HCT116 (cell line): ENCODE measurements around the gene COMMD9. TPM values are rescaled to one million over a fixed set of nuclear protein-coding genes. Genes with fewer than 3 reads are reported as not detected.

Experiments used
- ATAC-seq: fragments of 200-7000 bp; cut with Tn5 transposase; 2 replicates; pipeline ENCODE4 v1.9.1; 2020; ENCODE audit warnings: mild to moderate bottlenecking, moderate library complexity
- BruUV-seq: library from RNA; stranded (reverse); fragments of 400-500 nt; replicated peaks from 2 replicates; lab custom pipeline; 2021; lab: Mats Ljungman, UMichigan
- CTCF ChIA-PET: fragments of 300-600 bp; sonication (Branson Sonifier 250); formaldehyde crosslinking; loops from one replicate; lab custom pipeline; 2021; ENCODE audit warnings: antibody characterized with exemption; lab: Charles Lee
- POLR2A ChIA-PET: fragments of 300-600, 350-600 bp; sonication (Branson Sonifier 250); formaldehyde crosslinking; loops from one replicate; lab custom pipeline; 2021; ENCODE audit warnings: antibody characterized with exemption; lab: Charles Lee
- RAD21 ChIA-PET, 2 experiments: fragments of 300-600 bp; sonication (Branson Sonifier 250); formaldehyde crosslinking; loops; one replicate each; lab custom pipeline; 2023; ENCODE audit warnings: low total read pairs in 2 of 2; ENCODE audit not compliant: uncharacterized antibody in 2 of 2, unreplicated experiment in 2 of 2, low non-redundant PET in 1 of 2; lab: Charles Lee
- DNase-seq: peaks from one replicate; pipeline ENCODE4 v3.0.0-alpha.2; 2010; ENCODE audit warnings: low read depth, low spot score
- H2AFZ ChIP-seq: fragments of 200-600 bp; shearing (Covaris generic), sonication (generic); 2 replicates; pipeline ENCODE4 v1.6.1; 2017; ENCODE audit warnings: low read depth, mixed run types, mixed read lengths, antibody characterized with exemption, low read length; ENCODE audit not compliant: poor library complexity, severe bottlenecking
- H3K27ac ChIP-seq: 2 replicates; pipeline ENCODE4 v1.5.1; 2012; ENCODE audit warnings: low read depth, low read length
- H3K27me3 ChIP-seq: fragments of 200-600 bp; sonication (generic); 2 replicates; pipeline ENCODE4 v1.6.1; 2016; ENCODE audit warnings: mixed run types, low read length, mixed read lengths; ENCODE audit not compliant: insufficient read depth
- H3K36me3 ChIP-seq, 2 experiments: fragments of 200-500 bp in 1 of 2; fragments of 200-600 bp in 1 of 2; sonication (Bioruptor generic) in 1 of 2; sonication (generic) in 1 of 2; 2 replicates each; pipeline versions ENCODE4 v1.5.1 to v1.6.1; 2014 to 2016; ENCODE audit warnings: low read length in 2 of 2, inconsistent platforms in 1 of 2, mixed read lengths in 1 of 2, mixed run types in 1 of 2; ENCODE audit not compliant: insufficient read depth in 2 of 2, control insufficient read depth in 1 of 2
- H3K4me1 ChIP-seq, 2 experiments: fragments of 200-600 bp in 1 of 2; sonication (generic) in 1 of 2; 2 replicates each; pipeline versions ENCODE4 v1.5.1 to v1.6.1; 2012 to 2017; ENCODE audit warnings: low read length in 2 of 2, inconsistent platforms in 1 of 2, mild to moderate bottlenecking in 1 of 2, mixed read lengths in 1 of 2, mixed run types in 1 of 2, moderate library complexity in 1 of 2; ENCODE audit not compliant: insufficient read depth in 2 of 2, control insufficient read depth in 1 of 2
- H3K4me2 ChIP-seq: fragments of 200-600 bp; sonication (generic); 2 replicates; pipeline ENCODE4 v1.6.1; 2017; ENCODE audit warnings: mixed run types, low read length, mixed read lengths
- H3K4me3 ChIP-seq, 2 experiments: fragments of 200-600 bp in 1 of 2; sonication (generic) in 1 of 2; replicated peaks in 1 of 2; 2 replicates each; pipeline ENCODE4 v1.5.1; 2011 to 2016; ENCODE audit warnings: low read length in 2 of 2, control low read depth in 1 of 2, low read depth in 1 of 2, mild to moderate bottlenecking in 1 of 2, mixed read lengths in 1 of 2, mixed run types in 1 of 2
- H3K79me2 ChIP-seq: fragments of 200-600 bp; sonication (generic); 2 replicates; pipeline ENCODE4 v1.6.1; 2017; ENCODE audit warnings: mild to moderate bottlenecking, mixed run types, low read length, moderate library complexity, mixed read lengths; ENCODE audit not compliant: insufficient read depth
- H3K9ac ChIP-seq: fragments of 200-600 bp; sonication (generic); 2 replicates; pipeline ENCODE4 v1.6.1; 2016; ENCODE audit warnings: low read length, mixed read lengths
- H3K9me2 ChIP-seq: fragments of 200-600 bp; sonication (generic), shearing (Covaris generic); 2 replicates; pipeline ENCODE4 v1.6.1; 2017; ENCODE audit warnings: mixed run types, mild to moderate bottlenecking, moderate library complexity; ENCODE audit not compliant: insufficient read depth
- H3K9me3 ChIP-seq, 2 experiments: fragments of 200-500 bp in 1 of 2; fragments of 200-600 bp in 1 of 2; sonication (Bioruptor generic) in 1 of 2; sonication (generic) in 1 of 2; 2 replicates each; pipeline ENCODE4 v1.6.1; 2014 to 2017; ENCODE audit warnings: low read length in 2 of 2, mixed read lengths in 2 of 2, inconsistent platforms in 1 of 2, low read depth in 1 of 2, mild to moderate bottlenecking in 1 of 2, mixed run types in 1 of 2, moderate library complexity in 1 of 2; ENCODE audit not compliant: control insufficient read depth in 1 of 2, insufficient read depth in 1 of 2
- H4K20me1 ChIP-seq: fragments of 200-600 bp; sonication (generic), shearing (Covaris generic); 2 replicates; pipeline ENCODE4 v1.6.1; 2017; ENCODE audit warnings: mixed run types, mild to moderate bottlenecking, moderate library complexity; ENCODE audit not compliant: insufficient read depth
- CTCF ChIP-seq, 3 experiments: fragments of 200-600 bp in 1 of 3; sonication (generic) in 1 of 3; IDR thresholded peaks in 2 of 3; conservative IDR thresholded peaks in 1 of 3; 2 replicates each; pipeline ENCODE4 v1.5.1; 2012 to 2017; ENCODE audit warnings: low read depth in 2 of 3, low read length in 2 of 3, antibody characterized with exemption in 1 of 3, borderline replicate concordance in 1 of 3, control low read depth in 1 of 3, mild to moderate bottlenecking in 1 of 3, mixed read lengths in 1 of 3, mixed run types in 1 of 3, moderate library complexity in 1 of 3; ENCODE audit not compliant: insufficient read depth in 1 of 3
- MAX ChIP-seq: IDR thresholded peaks from 2 replicates; pipeline ENCODE4 v1.6.1; 2012
- POLR2A ChIP-seq: IDR thresholded peaks from 2 replicates; pipeline ENCODE4 v1.7.0; 2011; ENCODE audit warnings: borderline replicate concordance; ENCODE audit not compliant: insufficient read depth, insufficient read length; ENCODE audit errors: extremely low read depth
- TCF7L2 ChIP-seq: IDR thresholded peaks from 2 replicates; pipeline ENCODE4 v1.7.0; 2011; ENCODE audit warnings: borderline replicate concordance, inconsistent platforms; ENCODE audit not compliant: insufficient read depth, insufficient read length; ENCODE audit errors: extremely low read depth
- intact Hi-C: fragments of 100-400 bp; cut with micrococcal nuclease; formaldehyde crosslinking; loops from 2 replicates; pipeline ENCODE4 v1.10.0; 2022
- total RNA-seq: library from RNA; stranded (reverse); gene quantifications from one replicate; pipeline ENCODE4 v1.2.1, GENCODE V29; 2021; ENCODE audit not compliant: unreplicated experiment

Gene COMMD9
- total RNA-seq, 1 experiment from 2014 or later, result 33.3 TPM

GRCh38 chr11:36273110-36273509 is 16.1 kb downstream of the COMMD9 start:
- DNase-seq (no peak), ATAC-seq (no peak)
- H3K27ac ChIP-seq, result no peak overlapping the region
- no peaks in the 10 kb centered on the region for H3K9me3 ChIP-seq
- no TSS peak for BruUV-seq
- no peaks in the 10 kb centered on the region for H3K27me3 ChIP-seq
- ChIA-PET POLR2A (no interaction called here), CTCF (interaction anchor here (1.2 to 2.3 kb wide), 4 partner anchors 14 to 451 kb away, joined by 3 to 7 read pairs (median 6); no protein-coding TSS in a partner anchor), RAD21 (no interaction called here)
- no peak for TF ChIP-seq POLR2A
- no peak for TF ChIP-seq TCF7L2
- intact Hi-C loops, result no loop called here
- H3K4me1 ChIP-seq, result no peaks in the 10 kb centered on the region
- H3K79me2 ChIP-seq, result no peaks in the 10 kb centered on the region
- H4K20me1 ChIP-seq, result no peaks in the 10 kb centered on the region
- no peak overlapping the region for H2AFZ ChIP-seq
- H3K9ac ChIP-seq, result no peak overlapping the region
- H3K36me3 ChIP-seq, result no peaks in the 10 kb centered on the region
- no peak overlapping the region for H3K4me3 ChIP-seq
- no peak overlapping the region for H3K4me2 ChIP-seq
- no peaks in the 10 kb centered on the region for H3K9me2 ChIP-seq

DNA sequence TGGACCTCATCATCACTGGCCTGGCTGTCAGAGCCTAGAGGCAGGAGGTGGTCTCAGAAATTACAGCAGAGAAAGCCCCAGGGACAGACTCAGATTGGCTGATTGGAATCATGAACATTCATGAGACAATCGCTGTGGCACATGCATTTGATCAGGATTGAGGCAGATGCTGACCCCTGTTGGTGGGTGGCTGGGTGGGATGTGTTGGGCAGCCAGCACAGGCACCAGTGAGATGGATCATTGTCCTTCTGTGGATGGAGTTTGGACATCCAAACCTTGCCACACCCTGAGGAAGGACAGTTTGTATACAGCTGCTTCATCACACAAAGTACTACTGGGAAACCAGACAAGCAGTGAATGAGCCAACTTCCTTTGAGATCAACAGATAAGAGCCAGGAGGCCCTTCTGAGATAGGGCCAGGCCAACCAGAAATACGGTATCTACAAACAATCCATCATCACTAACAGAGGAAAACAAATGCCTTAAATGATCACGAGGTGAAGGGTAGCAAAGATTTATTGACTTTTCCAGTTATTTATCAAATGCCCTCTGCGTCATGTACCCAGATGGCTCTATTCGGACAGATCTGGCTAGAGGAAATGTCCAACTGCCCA is 17.3 kb downstream of the COMMD9 start:
- Histone ChIP-seq H3K4me1 (no peaks in the 10 kb centered on the region), H3K9me2 (no peaks in the 10 kb centered on the region), H3K9ac (no peak overlapping the region), H3K4me2 (no peak overlapping the region)
- BruUV-seq, result no TSS peak
- no peak for DNase-seq
- POLR2A ChIA-PET, result no interaction called here
- TF ChIP-seq MAX (no peak), CTCF (IDR thresholded peaks at IDR 0.05 in 2 of 3, conservative IDR thresholded peaks at IDR 0.05 in 1 of 3; ENCODE audit: borderline replicate concordance in 1 of 3, insufficient read depth in 1 of 3, low read depth in 2 of 3, low read length in 2 of 3) (0 out of 6 replicates have a peak, but pooled peaks of 1 of the 3 experiments have one; percentile 7)
- TF ChIP-seq, all 23 proteins: peak for 1
- no peak overlapping the region for H2AFZ ChIP-seq
- H4K20me1 ChIP-seq, result no peaks in the 10 kb centered on the region
- no peaks in the 10 kb centered on the region for H3K36me3 ChIP-seq
- no peaks in the 10 kb centered on the region for H3K79me2 ChIP-seq
- no peak; the same call in 1 of the 2 replicates for ATAC-seq
- H3K9me3 ChIP-seq, result no peaks in the 10 kb centered on the region
- no peaks in the 10 kb centered on the region for H3K27me3 ChIP-seq
- ChIA-PET CTCF (no interaction called here), RAD21 (no interaction called here)
- H3K4me3 ChIP-seq, result no peak overlapping the region
- H3K27ac ChIP-seq, result no peak overlapping the region
- intact Hi-C loops, result no loop called here
